HepG2 (cell line): ENCODE data around the gene ELF1. TPM values are rescaled to one million over a fixed set of nuclear protein-coding genes. Genes with fewer than 3 reads are reported as not detected.
A peak's percentile ranks its signal among the peaks of the same experiment; 100 is the strongest.

Experiments used
- ATAC-seq: fragments of 200-7000 bp; cut with Tn5 transposase; 3 replicates; pipeline ENCODE4 v1.9.1; 2020; ENCODE audit warnings: mild to moderate bottlenecking, moderate library complexity
- BruUV-seq: library from RNA; stranded (reverse); fragments of 400-500 nt; replicated peaks from 2 replicates; lab custom pipeline; 2021; lab: Mats Ljungman, UMichigan
- CTCF ChIA-PET: fragments of 300-600 bp; formaldehyde crosslinking; extraction: SDS; loops from one replicate; lab custom pipeline; 2021; ENCODE audit warnings: low total read pairs, inconsistent platforms, low intra/inter-chr PET ratio; lab: Yijun Ruan, JAX
- POLR2A ChIA-PET: fragments of 350-600 bp; sonication (Branson Sonifier 250); formaldehyde crosslinking; loops from one replicate; lab custom pipeline; 2020; ENCODE audit warnings: antibody characterized with exemption, inconsistent platforms; lab: Yijun Ruan, JAX
- DNase-seq: peaks from one replicate; pipeline ENCODE4 v3.0.0-alpha.2; 2015; ENCODE audit warnings: low spot score
- FAIRE-seq: peaks from 3 replicates; lab custom pipeline; 2011; peaks lifted over from hg19 to GRCh38; lab: Jason Lieb, UNC
- H2AFZ ChIP-seq: one replicate; pipeline ENCODE4 v1.6.1; 2011; ENCODE audit warnings: low read length, inconsistent platforms
- H3K27ac ChIP-seq: fragments of 300-600 bp; 3 replicates; pipeline ENCODE4 v1.8.0; 2011; ENCODE audit warnings: mixed run types, mild to moderate bottlenecking, mixed read lengths, low read length, inconsistent platforms; ENCODE audit not compliant: insufficient read depth; ENCODE audit errors: extremely low read length
- H3K27me3 ChIP-seq, 2 experiments: fragments of 200-600 bp in 1 of 2; 2 replicates in 1 of 2; 3 replicates in 1 of 2; pipeline versions ENCODE4 v1.6.0 to v1.8.0; 2011; ENCODE audit warnings: low read length in 2 of 2, mild to moderate bottlenecking in 2 of 2, moderate library complexity in 2 of 2, inconsistent platforms in 1 of 2; ENCODE audit not compliant: insufficient read depth in 2 of 2, control insufficient read depth in 1 of 2
- H3K36me3 ChIP-seq, 2 experiments: fragments of 200-600 bp in 1 of 2; replicated peaks in 1 of 2; 2 replicates in 1 of 2; 3 replicates in 1 of 2; pipeline versions ENCODE4 v1.5.1 to v1.8.0; 2011; ENCODE audit warnings: low read length in 2 of 2, inconsistent platforms in 1 of 2; ENCODE audit not compliant: insufficient read depth in 2 of 2, control insufficient read depth in 1 of 2
- H3K4me1 ChIP-seq: 2 replicates; pipeline ENCODE4 v1.5.1; 2012; ENCODE audit warnings: low read length, inconsistent platforms; ENCODE audit not compliant: insufficient read depth
- H3K4me2 ChIP-seq: 2 replicates; pipeline ENCODE4 v1.6.0; 2011; ENCODE audit warnings: low read depth, low read length, inconsistent platforms
- H3K4me3 ChIP-seq, 3 experiments: fragments of 200-600 bp in 1 of 3; sonication (generic), shearing (Covaris generic) in 1 of 3; replicated peaks in 1 of 3; 2 replicates each; pipeline ENCODE4 v1.5.1; 2011 to 2016; ENCODE audit warnings: low read length in 3 of 3, inconsistent platforms in 2 of 3, low read depth in 2 of 3, mild to moderate bottlenecking in 2 of 3, control low read depth in 1 of 3, mixed read lengths in 1 of 3; ENCODE audit not compliant: insufficient read depth in 1 of 3
- H3K79me2 ChIP-seq: one replicate; pipeline ENCODE4 v1.6.1; 2011; ENCODE audit warnings: low read length, inconsistent platforms; ENCODE audit not compliant: insufficient read depth
- H3K9ac ChIP-seq: 2 replicates; pipeline ENCODE4 v1.6.0; 2011; ENCODE audit warnings: mild to moderate bottlenecking, low read depth, low read length, inconsistent platforms; ENCODE audit not compliant: insufficient read depth
- H3K9me3 ChIP-seq: 2 replicates; pipeline ENCODE4 v1.5.1; 2012; ENCODE audit warnings: mild to moderate bottlenecking, low read length
- H4K20me1 ChIP-seq: 2 replicates; pipeline ENCODE4 v1.6.0; 2011; ENCODE audit warnings: inconsistent platforms, mild to moderate bottlenecking, low read length, moderate library complexity; ENCODE audit not compliant: insufficient read depth
- ATF5 ChIP-seq: sonication (generic); formaldehyde crosslinking; IDR thresholded peaks from 2 replicates; pipeline ENCODE4 v1.4.0; 2020; ENCODE audit warnings: mild to moderate bottlenecking, low read depth, missing genetic modification reagents
- CCAR2 ChIP-seq: fragments of 200-400 bp; formaldehyde crosslinking; optimal IDR thresholded peaks from 2 replicates; pipeline ENCODE3; 2018; ENCODE audit warnings: low read depth, mild to moderate bottlenecking, low read length, moderate library complexity
- NFE2 ChIP-seq: sonication (generic); formaldehyde crosslinking; IDR thresholded peaks from 2 replicates; pipeline ENCODE4 v1.4.0; 2020; ENCODE audit warnings: missing genetic modification reagents
- PBX3 ChIP-seq: sonication (generic); formaldehyde crosslinking; IDR thresholded peaks from 2 replicates; pipeline ENCODE4 v1.8.1; 2023; ENCODE audit warnings: missing genetic modification reagents, inconsistent platforms, borderline replicate concordance
- RBM22 ChIP-seq: fragments of 200-400 bp; formaldehyde crosslinking; optimal IDR thresholded peaks from 2 replicates; pipeline ENCODE3; 2017; ENCODE audit warnings: mild to moderate bottlenecking, low read length, moderate library complexity
- RBM39 ChIP-seq: fragments of 200-400 bp; formaldehyde crosslinking; IDR thresholded peaks from one replicate; pipeline ENCODE4 v1.6.1; 2018; ENCODE audit warnings: antibody characterized with exemption, mild to moderate bottlenecking, low read depth, low read length; ENCODE audit not compliant: poor library complexity, severe bottlenecking
- TGIF2 ChIP-seq: IDR thresholded peaks from 2 replicates; pipeline ENCODE4 v1.6.1; 2016; ENCODE audit warnings: control low read depth, missing compliant biosample characterization
- ZBTB8A ChIP-seq: sonication (generic); formaldehyde crosslinking; IDR thresholded peaks from 2 replicates; pipeline ENCODE4 v1.4.0; 2020; ENCODE audit warnings: mild to moderate bottlenecking, low read depth, missing genetic modification reagents, borderline replicate concordance
- ZFP1 ChIP-seq: IDR thresholded peaks from 2 replicates; pipeline ENCODE4 v1.6.1; 2016
- ZNF205 ChIP-seq: IDR thresholded peaks from 2 replicates; pipeline ENCODE4 v1.6.1; 2018; ENCODE audit warnings: missing biosample characterization, missing genetic modification reagents
- ZNF556 ChIP-seq: sonication (generic); formaldehyde crosslinking; IDR thresholded peaks from 2 replicates; pipeline ENCODE4 v1.4.0; 2020; ENCODE audit warnings: mild to moderate bottlenecking, missing genetic modification reagents, borderline replicate concordance
- ZNF740 ChIP-seq: sonication (generic); formaldehyde crosslinking; IDR thresholded peaks from 2 replicates; pipeline ENCODE4 v1.4.0; 2020; ENCODE audit warnings: missing genetic modification reagents
- ZXDC ChIP-seq: sonication (generic); formaldehyde crosslinking; IDR thresholded peaks from 2 replicates; pipeline ENCODE4 v1.5.0; 2020; ENCODE audit warnings: mild to moderate bottlenecking, missing genetic modification reagents
- WGBS: methylation state at CpG from one replicate; pipeline ENCODE4 v1.1.6; 2017; ENCODE audit warnings: low lambda C conversion rate; 5-methylcytosine and 5-hydroxymethylcytosine counted together
- in situ Hi-C: cut with HindIII; loops from 2 replicates; pipeline ENCODE4 v1.10.0; 2017; ENCODE audit warnings: low pct_unique_long_range_greater_than_20kb; ENCODE audit not compliant: extremely low pct_ligation_motif_present
- intact Hi-C: fragments of 100-400 bp; cut with micrococcal nuclease; formaldehyde crosslinking; loops from one replicate; pipeline ENCODE4 v1.10.0; 2022; ENCODE audit not compliant: unreplicated experiment
- polyA plus RNA-seq, 8 experiments: library from polyadenylated mRNA; depleted of rRNA in 3 of 8; stranded (reverse) in 7 of 8; unstranded in 1 of 8; fragments of >200 nt; fragmentation: Illumina TruSeq in 4 of 8; extraction: Trizol in 4 of 8; gene quantifications; 2 replicates each; pipeline versions ENCODE4 v1.2.1 to v1.2.3, GENCODE V29; 2011 to 2016; ENCODE audit warnings: low read depth in 4 of 8, missing spikeins in 1 of 8, mixed read lengths in 1 of 8; ENCODE audit not compliant: insufficient read depth in 1 of 8
- total RNA-seq, 5 experiments: library from RNA; depleted of rRNA; stranded (reverse); fragments of >200 nt; fragmentation: Illumina TruSeq; extraction: Trizol; gene quantifications; 2 replicates each; pipeline ENCODE4 v1.2.3, GENCODE V29; 2016; ENCODE audit warnings: low read depth in 1 of 5

Gene ELF1
- total and polyA plus RNA-seq, 2 of the 13 experiments (the other 11 are each of a cell fraction or from before 2014, with no cell fraction given) = 24.6 to 71.5 TPM

GRCh38 chr13:40940841-40941240, 78.3 kb downstream of the ELF1 start:
- Histone ChIP-seq H3K4me2 (no peak overlapping the region), H3K27me3 (no peaks in the 10 kb centered on the region), H3K4me3 (no peak overlapping the region), H3K4me1 (peaks cover 5% of the 10 kb centered on the region; the same call in 1 of the 2 replicates), H3K9ac (no peak overlapping the region), H3K79me2 (no peaks in the 10 kb centered on the region), H3K9me3 (no peaks in the 10 kb centered on the region), H2AFZ (no peak overlapping the region), H3K27ac (no peak overlapping the region), H4K20me1 (no peaks in the 10 kb centered on the region), H3K36me3 (peaks cover 16 to 59% of the 10 kb centered on the region in 2 experiments)
- ChIA-PET POLR2A (no interaction called here), CTCF (no interaction called here)
- DNase-seq = no peak
- TF ChIP-seq RBM22 (peak; percentile 45), PBX3 (CRISPR knock-in tag) (no peak), ZNF205 (CRISPR knock-in tag) (no peak), ZBTB8A (CRISPR knock-in tag) (no peak)
- WGBS = 98% methylated on average over 6 of the region's 6 CpGs
- BruUV-seq = no TSS peak
- no peak for ATAC-seq
- no peak for FAIRE-seq
- intact Hi-C loops (no loop called here), in situ Hi-C loops (no loop called here)

- Histone ChIP-seq H3K4me3 (no peak overlapping the region), H3K4me2 (no peak overlapping the region), H3K9me3 (no peaks in the 10 kb centered on the region), H3K9ac (no peak overlapping the region), H4K20me1 (no peaks in the 10 kb centered on the region), H3K36me3 (peaks cover 9 to 45% of the 10 kb centered on the region in 2 experiments), H3K79me2 (no peaks in the 10 kb centered on the region), H3K27me3 (no peaks in the 10 kb centered on the region; a peak in 1 of 5 replicates), H3K4me1 (peaks cover 5% of the 10 kb centered on the region; the same call in 1 of the 2 replicates), H3K27ac (no peak overlapping the region), H2AFZ (no peak overlapping the region)
- ChIA-PET POLR2A (no interaction called here), CTCF (no interaction called here)
- FAIRE-seq = no peak
- intact Hi-C loops = no loop called here
- in situ Hi-C loops = no loop called here
- WGBS = 95% methylated on average over 4 of the region's 4 CpGs
- ATAC-seq = no peak
- DNase-seq = no peak
- BruUV-seq = no TSS peak
- TF ChIP-seq NFE2 = no peak
- no peak for TF ChIP-seq ZNF740 (CRISPR knock-in tag)
- TF ChIP-seq RBM39 = no peak
- TF ChIP-seq TGIF2 (CRISPR knock-in tag) = no peak
- TF ChIP-seq ATF5 (CRISPR knock-in tag) = no peak
- no peak for TF ChIP-seq ZFP1 (CRISPR knock-in tag)
- no peak for TF ChIP-seq ZNF556 (CRISPR knock-in tag)
- TF ChIP-seq CCAR2 = no peak
- no peak for TF ChIP-seq ZXDC (CRISPR knock-in tag)
These were observed 85.5 kb downstream of the ELF1 start for GRCh38 chr13:40933508-40934204.
